GM18870 (cell line): ENCODE measurements around the gene PRR33.

Experiments used
- ATAC-seq: cut with Tn5 transposase; IDR thresholded peaks from one replicate; pipeline ENCODE4 v1.9.1; 2021; ENCODE audit warnings: moderate library complexity; ENCODE audit not compliant: unreplicated experiment

The PRR33 gene

GRCh38 chr11:1866776-1867175, 24.9 kb downstream of the PRR33 start:
- ATAC-seq = no peak

GRCh38 chr11:1866226-1866625, 25.5 kb downstream of the PRR33 start:
- ATAC-seq = no peak

GRCh38 chr11:1864831-1865665, 26.6 kb downstream of the PRR33 start:
- ATAC-seq = no peak

GRCh38 chr11:1864231-1864630, 27.5 kb downstream of the PRR33 start:
- no peak for ATAC-seq

- no peak for ATAC-seq
These were observed 28.1 kb downstream of the PRR33 start for GRCh38 chr11:1863352-1864216.

GRCh38 chr11:1862588-1863351, 28.9 kb downstream of the PRR33 start:
- no peak for ATAC-seq

- ATAC-seq = no peak
These were observed 30.0 kb downstream of the PRR33 start for GRCh38 chr11:1861435-1862411.

GRCh38 chr11:1860108-1860507, 31.6 kb downstream of the PRR33 start:
- ATAC-seq = no peak

- ATAC-seq = no peak
These were observed 32.7 kb downstream of the PRR33 start for GRCh38 chr11:1859004-1859403.

GRCh38 chr11:1858576-1858975, 33.1 kb downstream of the PRR33 start:
- no peak for ATAC-seq

GRCh38 chr11:1858154-1858553, 33.5 kb downstream of the PRR33 start:
- no peak for ATAC-seq

- no peak for ATAC-seq
These were observed 34.6 kb downstream of the PRR33 start for GRCh38 chr11:1857064-1857463.

GRCh38 chr11:1856306-1857005, 35.2 kb downstream of the PRR33 start:
- no peak for ATAC-seq

GRCh38 chr11:1855886-1856265, 35.8 kb downstream of the PRR33 start:
- ATAC-seq = no peak

- ATAC-seq = peak; percentile 25
These were observed 36.5 kb downstream of the PRR33 start for GRCh38 chr11:1854949-1855885.

GRCh38 chr11:1854132-1854948, 37.4 kb downstream of the PRR33 start:
- peak; percentile 8 for ATAC-seq

- ATAC-seq = no peak
These were observed 38.1 kb downstream of the PRR33 start for GRCh38 chr11:1853376-1854131.
